GM12878 (cell line): ENCODE data around the gene RAB3IL1.

ENCODE experiments used
- RBBP5 ChIP-seq: fragments of 200-600 bp; sonication (generic); conservative IDR thresholded peaks from 2 replicates; pipeline ENCODE4 v1.6.1; 2016
- ZNF217 ChIP-seq: fragments of 450-650 bp; IDR thresholded peaks from 2 replicates; pipeline ENCODE4 v1.6.1; 2017; ENCODE audit warnings: antibody characterized with exemption, mild to moderate bottlenecking

DNA sequence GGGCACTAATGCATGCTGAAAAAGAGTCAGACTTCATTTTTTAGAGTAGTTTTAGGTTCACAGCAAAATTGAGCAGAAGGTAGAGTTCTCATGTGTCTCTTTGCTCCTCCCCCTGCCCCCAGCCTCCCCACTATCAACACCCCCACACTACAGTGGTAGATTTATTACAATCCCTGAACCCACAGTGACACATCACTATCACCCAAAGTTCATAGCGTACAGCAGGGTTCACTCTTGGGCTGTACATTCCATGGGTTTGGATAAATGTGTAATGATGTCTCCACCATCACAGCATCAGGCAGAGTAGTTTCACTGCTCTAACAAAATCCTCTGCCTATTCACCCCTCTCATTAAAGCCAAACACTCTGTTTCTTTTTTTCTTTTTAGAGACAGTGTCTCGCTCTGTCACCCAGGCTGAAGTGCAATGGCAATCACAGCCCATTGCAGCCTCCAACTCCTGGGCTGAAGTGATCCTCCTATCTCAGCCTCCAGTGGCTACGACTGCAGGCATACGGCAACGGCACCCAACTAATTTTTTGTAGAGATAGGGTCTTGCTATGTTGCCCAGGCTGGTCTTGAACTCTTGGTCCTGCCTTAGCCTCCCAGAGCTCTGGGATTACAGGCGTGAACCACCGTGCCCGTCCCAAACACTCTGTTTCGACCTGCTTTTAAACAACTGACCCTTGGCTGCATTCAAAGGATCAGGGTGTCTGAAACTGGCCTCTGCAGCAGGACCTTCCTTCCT lies 36.9 kb upstream of the RAB3IL1 start:
- TF ChIP-seq RBBP5 (no peak), ZNF217 (no peak)
